ENCODE results near the gene SPNS3.

SPNS3 gene

GRCh38 chr17:4426499-4427208, 7.1 kb upstream of the SPNS3 start:
- no peak for DNase-seq (ENCODE audit: low read depth in 2 of 2, low spot score in 1 of 2)

GRCh38 chr17:4427505-4427904, 6.2 kb upstream of the SPNS3 start:
- DNase-seq (ENCODE audit: low read depth in 2 of 2, low spot score in 1 of 2) = no peak

- DNase-seq (ENCODE audit: low read depth in 2 of 2, low spot score in 1 of 2) = no peak
Observed at GRCh38 chr17:4436381-4436780, 2.6 kb downstream of the SPNS3 start.

GRCh38 chr17:4436846-4437245, 3.1 kb downstream of the SPNS3 start:
- DNase-seq (ENCODE audit: low read depth in 2 of 2, low spot score in 1 of 2) = no peak

- no peak for DNase-seq (ENCODE audit: low read depth in 2 of 2, low spot score in 1 of 2)
Observed at GRCh38 chr17:4438162-4438944, 4.6 kb downstream of the SPNS3 start.

- no peak for DNase-seq (ENCODE audit: low read depth in 2 of 2, low spot score in 1 of 2)
Observed at GRCh38 chr17:4440021-4440420, 6.3 kb downstream of the SPNS3 start.

GRCh38 chr17:4440690-4441686, 7.2 kb downstream of the SPNS3 start:
- no peak for DNase-seq (ENCODE audit: low read depth in 2 of 2, low spot score in 1 of 2)

- no peak for DNase-seq (ENCODE audit: low read depth in 2 of 2, low spot score in 1 of 2)
Observed at GRCh38 chr17:4442582-4442981, 8.8 kb downstream of the SPNS3 start.

GRCh38 chr17:4443476-4443875, 9.7 kb downstream of the SPNS3 start:
- no peak for DNase-seq (ENCODE audit: low read depth in 2 of 2, low spot score in 1 of 2)

- no peak for DNase-seq (ENCODE audit: low read depth in 2 of 2, low spot score in 1 of 2)
Observed at GRCh38 chr17:4444782-4445473, 11.2 kb downstream of the SPNS3 start.

- DNase-seq (ENCODE audit: low read depth in 2 of 2, low spot score in 1 of 2) = no peak
Observed at GRCh38 chr17:4445731-4446130, 12.0 kb downstream of the SPNS3 start.

- no peak for DNase-seq (ENCODE audit: low read depth in 2 of 2, low spot score in 1 of 2)
Observed at GRCh38 chr17:4446326-4447071, 12.8 kb downstream of the SPNS3 start.

GRCh38 chr17:4448197-4448980, 14.6 kb downstream of the SPNS3 start:
- DNase-seq (ENCODE audit: low read depth in 2 of 2, low spot score in 1 of 2) = no peak

- DNase-seq (ENCODE audit: low read depth in 2 of 2, low spot score in 1 of 2) = no peak
Observed at GRCh38 chr17:4449736-4450135, 16.0 kb downstream of the SPNS3 start.

GRCh38 chr17:4450710-4451316, 17.1 kb downstream of the SPNS3 start:
- no peak for DNase-seq (ENCODE audit: low read depth in 2 of 2, low spot score in 1 of 2)

GRCh38 chr17:4453812-4454591, 20.3 kb downstream of the SPNS3 start:
- DNase-seq (ENCODE audit: low read depth in 2 of 2, low spot score in 1 of 2) = no peak

- no peak for DNase-seq (ENCODE audit: low read depth in 2 of 2, low spot score in 1 of 2)
Observed at GRCh38 chr17:4460661-4461060, 26.9 kb downstream of the SPNS3 start.

- no peak for DNase-seq (ENCODE audit: low read depth in 2 of 2, low spot score in 1 of 2)
Observed at GRCh38 chr17:4463818-4464476, 30.2 kb downstream of the SPNS3 start.
